GM12878 (cell line): ENCODE data around the gene COX5A. TPM values are rescaled to one million over a fixed set of nuclear protein-coding genes. Genes with fewer than 3 reads are reported as not detected.

Experiments used
- BHLHE40 ChIP-seq, 2 experiments: fragments of 450-650 bp in 1 of 2; IDR thresholded peaks; 2 replicates each; pipeline ENCODE4 v1.6.1; 2011 to 2017; ENCODE audit warnings: low read depth in 2 of 2, borderline replicate concordance in 1 of 2, improper control_type of control experiment in 1 of 2, low read length in 1 of 2, mild to moderate bottlenecking in 1 of 2
- CEBPZ ChIP-seq: fragments of 150-350 bp; IDR thresholded peaks from 2 replicates; pipeline ENCODE4 v1.6.1; 2016; ENCODE audit warnings: low read depth, low read length
- E2F8 ChIP-seq: fragments of 450-650 bp; IDR thresholded peaks from 2 replicates; pipeline ENCODE4 v1.6.1; 2018; ENCODE audit warnings: mild to moderate bottlenecking, low read depth, moderate library complexity; ENCODE audit not compliant: partially characterized antibody
- IKZF1 ChIP-seq: fragments of 450-650 bp; conservative IDR thresholded peaks from 2 replicates; pipeline ENCODE4 v1.6.1; 2017; ENCODE audit warnings: antibody characterized with exemption, mild to moderate bottlenecking
- NFYB ChIP-seq: IDR thresholded peaks from 2 replicates; pipeline ENCODE4 v1.6.1; 2011; ENCODE audit warnings: low read depth, mild to moderate bottlenecking, low read length, improper control_type of control experiment, moderate library complexity; ENCODE audit not compliant: insufficient read depth
- ZNF274 ChIP-seq: IDR thresholded peaks from one replicate; pipeline ENCODE4 v1.8.0; 2011; ENCODE audit not compliant: insufficient read length, insufficient read depth
- polyA plus RNA-seq, 11 experiments: library from polyadenylated mRNA; depleted of rRNA in 4 of 11; unstranded in 6 of 11; stranded (reverse) in 5 of 11; fragments of >200 nt; fragmentation: Nextera tagmentation in 4 of 11; fragmentation: Illumina TruSeq in 1 of 11; extraction: Ambion mirVana in 4 of 11; extraction: Trizol in 1 of 11; gene quantifications; 1 replicate in 1 of 11; 2 replicates in 10 of 11; pipeline versions ENCODE4 v1.2.1 to v1.2.3, GENCODE V29; 2011 to 2016; ENCODE audit warnings: inconsistent platforms in 2 of 11, missing spikeins in 2 of 11, low read depth in 1 of 11
- total RNA-seq, 4 experiments: library from RNA; depleted of rRNA in 3 of 4; stranded (reverse); fragments of >200 nt in 3 of 4; fragmentation: Illumina TruSeq in 1 of 4; extraction: Trizol in 1 of 4; gene quantifications; 2 replicates each; pipeline versions ENCODE4 v1.2.1 to v1.2.3, GENCODE V29; 2013 to 2021

The COX5A gene
- total and polyA plus RNA-seq, 10 of the 15 experiments (the other 5 are each of a cell fraction or from before 2014, with no cell fraction given), result 84.5 to 1,218 (median 392) TPM

- TF ChIP-seq BHLHE40 (IDR thresholded peaks at IDR 0.05; ENCODE audit: borderline replicate concordance in 1 of 2, low read depth in 2 of 2, low read length in 1 of 2) (no peak), E2F8 (no peak), ZNF274 (no peak), NFYB (no peak), CEBPZ (no peak), IKZF1 (no peak)
- TF ChIP-seq, all 136 proteins: peak for 0
These were observed 9.1 kb downstream of the COX5A start (continued) for GRCh38 chr15:74928771-74929198.
